GM12872 (cell line): ENCODE results near the gene MGAT5.

ENCODE experiments used
- CTCF ChIP-seq: IDR thresholded peaks from 3 replicates; pipeline ENCODE4 v1.5.1; 2011; ENCODE audit warnings: low read depth, mild to moderate bottlenecking, low read length, moderate library complexity; ENCODE audit not compliant: insufficient read depth

The MGAT5 gene

DNA sequence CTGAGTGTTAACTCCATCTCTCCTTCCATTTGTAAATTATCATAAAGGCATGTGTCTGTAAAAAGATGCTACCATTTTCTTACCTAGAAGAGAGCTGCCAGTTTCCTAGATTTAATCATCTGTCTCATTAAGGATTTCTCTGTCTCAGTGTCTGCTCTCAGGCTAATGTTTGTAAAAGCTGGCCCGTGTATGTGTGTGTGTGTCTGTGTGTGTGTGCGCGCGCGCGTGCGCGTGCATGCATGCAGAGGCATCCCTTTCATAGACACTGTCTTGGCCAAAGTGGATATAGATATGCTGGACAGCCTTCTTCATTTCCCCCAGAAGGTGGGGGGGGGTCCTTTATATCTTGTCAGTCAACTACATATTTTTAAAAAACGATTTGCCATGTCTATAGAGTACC lies 18.9 kb downstream of the MGAT5 start:
- TF ChIP-seq CTCF, result no peak

DNA sequence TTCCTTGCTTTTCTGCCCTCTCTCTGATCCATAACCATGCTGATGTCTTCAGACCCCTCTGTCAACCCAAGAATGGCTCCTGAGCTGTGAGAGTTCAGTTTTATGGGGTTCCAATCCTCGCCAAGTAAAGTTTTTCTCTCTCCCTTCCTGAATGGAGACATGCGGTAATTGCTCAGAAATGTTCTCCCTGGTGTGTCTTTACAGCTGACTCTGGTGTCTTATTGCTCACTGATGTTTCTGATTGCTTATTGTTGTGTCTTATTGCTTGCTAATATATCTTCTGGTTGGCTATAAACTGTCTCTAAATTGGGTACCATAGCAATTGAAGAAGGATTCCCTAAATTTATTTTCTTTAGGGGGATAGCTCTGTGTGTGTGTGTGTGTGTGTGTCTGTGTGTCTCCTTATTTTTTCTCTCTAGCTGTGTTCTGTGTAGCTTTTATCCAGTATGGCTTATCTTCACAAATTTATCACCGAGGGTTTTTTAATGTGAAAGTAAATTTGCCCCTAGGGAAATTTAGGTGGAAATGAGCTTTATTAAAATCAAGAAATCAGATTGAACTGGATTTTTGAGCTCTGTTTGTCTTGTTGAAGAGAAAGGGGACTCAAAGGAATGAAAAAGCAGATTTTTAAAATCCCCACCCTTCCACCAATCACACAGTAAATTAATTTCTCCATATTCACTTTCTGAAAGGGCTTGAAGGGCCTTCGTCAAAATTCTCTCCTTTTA lies 19.5 kb downstream of the MGAT5 start:
- no peak for TF ChIP-seq CTCF

DNA sequence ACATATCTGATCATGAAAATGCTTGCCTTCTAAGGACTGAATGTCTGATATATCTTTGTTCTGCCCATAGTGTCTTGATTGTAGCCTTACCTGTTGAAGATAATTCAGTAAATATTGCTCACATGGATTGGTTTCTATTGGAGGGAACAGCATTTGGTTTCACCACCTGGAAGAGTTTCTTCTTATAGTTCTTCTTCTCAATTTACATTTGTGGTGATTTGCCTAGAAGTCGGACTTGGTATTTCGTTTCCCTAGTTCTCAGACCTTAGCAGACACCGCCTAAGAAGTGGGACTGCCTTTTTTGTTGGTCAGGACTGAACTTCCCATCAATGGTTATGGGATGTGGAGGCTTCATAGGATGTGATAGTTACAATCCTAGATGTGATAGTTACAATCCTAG lies 20.2 kb downstream of the MGAT5 start:
- TF ChIP-seq CTCF, result no peak

GRCh38 chr2:134275058-134275862 lies 21.4 kb downstream of the MGAT5 start:
- no peak for TF ChIP-seq CTCF

- no peak for TF ChIP-seq CTCF
These were observed 22.7 kb downstream of the MGAT5 start for GRCh38 chr2:134276381-134277172.

DNA sequence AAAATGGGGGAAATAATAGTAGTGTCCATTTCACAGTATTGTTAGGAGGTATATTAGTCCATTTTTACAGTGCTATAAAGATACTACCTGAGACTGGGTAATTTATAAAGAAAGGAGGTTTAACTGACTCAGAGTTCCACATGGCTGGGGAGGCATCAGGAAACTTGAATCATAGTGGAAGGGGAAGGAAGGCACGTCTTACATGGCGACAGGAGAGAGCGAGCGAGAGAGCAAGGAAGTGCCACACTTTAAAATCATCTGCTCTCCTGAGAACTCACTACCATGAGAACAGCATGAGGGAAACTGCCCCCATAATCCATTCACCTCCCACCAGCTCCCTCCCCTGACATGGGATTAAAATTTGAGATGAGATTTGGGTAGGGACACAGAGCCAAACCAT lies 23.4 kb downstream of the MGAT5 start:
- TF ChIP-seq CTCF, result no peak

DNA sequence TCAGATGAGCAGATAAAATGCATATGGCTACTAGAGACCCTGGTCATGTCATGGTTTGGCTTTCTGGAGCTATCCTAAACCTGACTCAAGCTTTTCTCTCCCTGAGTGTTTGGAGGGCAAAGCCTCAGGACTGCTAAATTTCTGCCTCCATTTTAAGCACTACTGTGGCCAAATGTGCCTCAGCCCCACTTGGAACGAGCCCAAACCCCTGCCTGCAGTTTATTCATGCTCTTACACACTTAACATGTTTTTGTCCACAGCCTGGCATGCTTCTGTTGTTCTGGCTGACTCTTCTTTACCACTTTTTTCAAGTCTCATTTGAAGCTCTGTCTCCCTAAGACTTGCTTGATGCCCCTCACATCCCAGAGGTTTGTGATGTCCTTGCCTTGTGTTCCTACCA lies 24.7 kb downstream of the MGAT5 start:
- no peak for TF ChIP-seq CTCF
